GM19372 (cell line): ENCODE measurements around the gene SPTY2D1.
"Not testable (repeated sequence)": the region's sequence is repeated elsewhere in the genome, so short reads cannot be mapped to it uniquely, and the experiment has no call there.

Experiments used
- ATAC-seq: cut with Tn5 transposase; IDR thresholded peaks from one replicate; pipeline ENCODE4 v1.9.1; 2021; ENCODE audit warnings: mild to moderate bottlenecking, low read depth, moderate library complexity; ENCODE audit not compliant: unreplicated experiment

SPTY2D1 gene, protein sequence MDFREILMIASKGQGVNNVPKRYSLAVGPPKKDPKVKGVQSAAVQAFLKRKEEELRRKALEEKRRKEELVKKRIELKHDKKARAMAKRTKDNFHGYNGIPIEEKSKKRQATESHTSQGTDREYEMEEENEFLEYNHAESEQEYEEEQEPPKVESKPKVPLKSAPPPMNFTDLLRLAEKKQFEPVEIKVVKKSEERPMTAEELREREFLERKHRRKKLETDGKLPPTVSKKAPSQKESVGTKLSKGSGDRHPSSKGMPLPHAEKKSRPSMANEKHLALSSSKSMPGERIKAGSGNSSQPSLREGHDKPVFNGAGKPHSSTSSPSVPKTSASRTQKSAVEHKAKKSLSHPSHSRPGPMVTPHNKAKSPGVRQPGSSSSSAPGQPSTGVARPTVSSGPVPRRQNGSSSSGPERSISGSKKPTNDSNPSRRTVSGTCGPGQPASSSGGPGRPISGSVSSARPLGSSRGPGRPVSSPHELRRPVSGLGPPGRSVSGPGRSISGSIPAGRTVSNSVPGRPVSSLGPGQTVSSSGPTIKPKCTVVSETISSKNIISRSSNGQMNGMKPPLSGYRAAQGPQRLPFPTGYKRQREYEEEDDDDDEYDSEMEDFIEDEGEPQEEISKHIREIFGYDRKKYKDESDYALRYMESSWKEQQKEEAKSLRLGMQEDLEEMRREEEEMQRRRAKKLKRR

GRCh38 chr11:18634140-18635032 lies at the start of gene SPTY2D1:
TSS of gene SPTY2D1 (minus strand) at chr11:18634342. CDS start at chr11:18634257, 85 bp downstream.
- ATAC-seq: peak; percentile 94

DNA sequence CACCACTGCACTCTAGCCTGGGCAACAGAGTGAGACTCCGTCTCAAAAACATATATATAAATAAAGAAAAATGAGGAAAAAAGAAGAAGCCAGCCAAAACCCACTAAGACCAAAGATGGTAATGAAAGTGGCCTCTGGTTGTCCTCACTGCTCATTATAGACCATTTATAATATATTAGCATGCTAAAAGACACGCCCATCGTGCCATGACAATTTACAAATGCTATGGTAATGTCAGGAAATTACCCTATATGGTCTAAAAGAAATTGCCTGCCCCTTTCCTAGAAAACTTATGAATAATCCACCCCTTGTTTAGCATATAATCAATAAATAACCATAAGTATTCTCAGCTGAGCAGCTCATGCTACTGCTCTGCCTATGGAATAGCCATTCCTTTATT lies 48.3 kb upstream of the SPTY2D1 start:
- ATAC-seq: no peak

DNA sequence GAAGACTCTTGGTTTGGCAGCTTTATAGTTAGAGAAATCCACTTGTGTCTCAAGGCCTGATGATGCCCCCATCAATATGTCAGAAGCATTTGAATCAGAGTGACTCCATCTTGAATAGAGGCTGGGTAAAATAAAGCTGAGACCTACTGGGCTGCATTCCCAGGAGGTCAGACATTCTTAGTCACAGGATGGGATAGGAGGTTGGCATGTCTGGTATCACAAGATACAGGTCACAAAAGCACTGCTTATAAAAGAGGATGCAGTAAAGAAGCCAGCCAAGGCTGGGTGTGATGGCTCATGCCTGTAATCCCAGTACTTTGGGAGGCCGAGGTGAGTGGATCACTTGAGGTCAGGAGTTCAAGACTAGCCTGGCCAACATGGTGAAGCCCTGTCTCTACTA lies 47.8 kb upstream of the SPTY2D1 start:
- ATAC-seq: not testable (repeated sequence)

GRCh38 chr11:18677560-18677959 lies 43.4 kb upstream of the SPTY2D1 start:
- no peak for ATAC-seq

DNA sequence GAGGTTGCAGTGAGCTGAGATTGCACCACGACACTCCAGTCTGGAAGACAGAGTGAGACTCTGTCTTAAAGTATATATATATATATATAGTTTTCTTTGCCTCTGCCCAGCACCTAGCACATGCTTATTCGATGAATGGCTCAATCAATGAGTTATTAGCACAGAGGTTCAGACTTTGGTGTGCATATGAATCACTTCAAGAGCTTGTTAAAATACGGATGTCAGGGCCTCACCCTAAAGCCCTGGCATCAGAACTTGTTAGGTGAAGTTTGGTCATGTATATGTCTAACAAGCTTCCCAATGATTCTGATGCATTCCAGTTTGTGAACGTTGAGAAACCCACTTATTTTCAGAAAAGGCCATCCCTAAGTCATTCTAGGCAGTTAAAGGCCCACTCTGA lies 42.7 kb upstream of the SPTY2D1 start:
- ATAC-seq: no peak

DNA sequence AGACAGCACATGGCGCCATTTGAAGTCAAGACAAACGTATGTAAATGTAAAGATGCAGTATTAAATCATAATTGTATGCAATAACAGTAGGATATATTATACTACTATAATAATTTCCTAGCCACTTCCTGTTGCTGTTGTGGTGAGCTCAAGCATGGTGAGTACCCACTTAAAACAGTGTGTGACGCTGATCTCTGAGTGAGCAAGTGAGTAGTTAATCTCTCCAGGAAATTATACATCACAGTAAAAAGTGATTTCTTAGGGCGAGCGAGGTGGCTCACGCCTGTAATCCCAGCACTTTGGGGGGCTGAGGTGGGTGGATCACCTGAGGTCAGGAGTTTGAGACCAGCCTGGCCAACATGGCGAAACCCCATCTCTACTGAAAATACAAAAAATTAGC lies 38.1 kb upstream of the SPTY2D1 start:
- not testable (repeated sequence) for ATAC-seq

- ATAC-seq: no peak
Measured at GRCh38 chr11:18671246-18671645, 37.1 kb upstream of the SPTY2D1 start.

- no peak for ATAC-seq
Measured at GRCh38 chr11:18669711-18670110, 35.6 kb upstream of the SPTY2D1 start.

- no peak for ATAC-seq
Measured at GRCh38 chr11:18669219-18669596, 35.1 kb upstream of the SPTY2D1 start.

GRCh38 chr11:18668131-18668530 lies 34.0 kb upstream of the SPTY2D1 start:
- ATAC-seq: no peak

DNA sequence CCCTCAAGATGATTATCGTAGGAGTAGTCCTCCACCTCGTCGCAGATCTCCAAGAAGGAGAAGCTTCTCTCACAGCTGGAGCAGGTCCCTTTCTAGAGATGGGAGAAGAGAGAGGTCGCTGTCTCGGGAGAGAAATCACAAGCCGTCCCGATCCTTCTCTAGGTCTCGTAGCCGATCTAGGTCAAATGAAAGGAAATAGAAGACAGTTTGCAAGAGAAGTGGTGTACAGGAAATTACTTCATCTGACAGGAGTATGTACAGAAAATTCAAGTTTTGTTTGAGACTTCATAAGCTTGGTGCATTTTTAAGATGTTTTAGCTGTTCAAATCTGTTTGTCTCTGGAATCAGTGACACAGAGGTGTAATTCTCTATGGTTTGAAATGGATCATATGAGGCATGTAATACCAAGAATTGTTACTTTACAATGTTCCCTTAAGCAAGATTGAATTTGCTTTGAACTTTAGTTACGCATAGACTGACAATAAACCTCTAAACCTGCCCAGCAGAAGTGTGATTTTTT lies 31.3 kb upstream of the SPTY2D1 start:
- not testable (repeated sequence) for ATAC-seq

DNA sequence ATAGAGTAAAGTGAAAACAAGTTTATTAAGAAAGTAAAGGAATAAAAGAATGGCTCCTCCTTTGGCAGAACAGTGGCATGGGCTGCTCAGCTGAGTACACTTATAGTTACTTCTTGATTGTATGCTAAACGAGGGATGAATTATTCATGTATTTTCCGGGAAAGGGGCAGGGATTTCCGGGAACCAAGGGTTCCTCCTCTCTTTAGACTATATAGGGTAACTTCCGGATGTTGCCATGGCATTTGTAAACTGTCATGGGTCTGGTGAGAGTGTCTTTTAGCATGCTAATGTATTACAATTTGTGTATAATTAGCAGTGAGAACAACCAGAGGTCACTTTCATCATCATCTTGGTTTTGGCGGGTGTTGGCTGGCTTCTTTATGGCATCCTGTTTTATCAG lies 23.5 kb upstream of the SPTY2D1 start:
- no peak for ATAC-seq

- ATAC-seq: no peak
Measured at GRCh38 chr11:18650859-18651557, 16.9 kb upstream of the SPTY2D1 start.

DNA sequence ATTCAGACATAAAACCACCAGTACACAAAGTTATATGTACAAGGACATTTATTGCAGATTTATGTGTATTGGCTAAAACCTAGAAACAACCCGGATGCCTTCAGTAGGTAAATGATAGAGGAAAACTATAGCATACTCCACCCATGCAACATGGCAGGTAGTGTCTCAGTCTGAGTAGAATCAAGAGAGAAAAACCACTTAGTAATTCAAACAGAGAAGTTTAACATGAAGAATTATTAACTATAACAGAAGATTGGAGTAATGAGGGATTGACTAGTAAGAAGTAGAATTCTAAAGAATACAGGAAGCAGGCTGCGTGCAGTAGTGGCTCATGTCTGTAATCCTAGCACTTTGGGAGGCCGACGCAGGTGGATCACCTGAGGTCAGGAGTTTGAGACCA lies 16.2 kb upstream of the SPTY2D1 start:
- ATAC-seq: no peak

DNA sequence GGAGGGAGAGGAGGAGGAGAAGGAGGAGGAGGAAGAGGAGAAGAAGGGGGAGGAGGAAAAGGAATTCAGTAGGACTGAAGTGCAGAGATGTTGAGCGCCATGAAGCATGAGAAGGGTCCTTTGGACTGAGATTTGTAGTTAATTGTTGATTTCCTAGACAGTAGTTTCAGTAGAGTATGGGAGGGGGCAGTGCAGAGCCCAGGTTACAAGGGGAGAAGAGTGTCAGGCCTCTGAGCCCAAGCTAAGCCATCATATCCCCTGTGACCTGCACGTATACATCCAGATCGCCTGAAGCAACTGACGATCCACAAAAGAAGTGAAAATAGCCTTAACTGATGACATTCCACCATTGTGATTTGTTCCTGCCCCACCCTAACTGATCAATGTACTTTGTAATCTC lies 8.9 kb upstream of the SPTY2D1 start:
- ATAC-seq: not testable (repeated sequence)

- no peak for ATAC-seq
Measured at GRCh38 chr11:18641677-18642076, 7.5 kb upstream of the SPTY2D1 start.

DNA sequence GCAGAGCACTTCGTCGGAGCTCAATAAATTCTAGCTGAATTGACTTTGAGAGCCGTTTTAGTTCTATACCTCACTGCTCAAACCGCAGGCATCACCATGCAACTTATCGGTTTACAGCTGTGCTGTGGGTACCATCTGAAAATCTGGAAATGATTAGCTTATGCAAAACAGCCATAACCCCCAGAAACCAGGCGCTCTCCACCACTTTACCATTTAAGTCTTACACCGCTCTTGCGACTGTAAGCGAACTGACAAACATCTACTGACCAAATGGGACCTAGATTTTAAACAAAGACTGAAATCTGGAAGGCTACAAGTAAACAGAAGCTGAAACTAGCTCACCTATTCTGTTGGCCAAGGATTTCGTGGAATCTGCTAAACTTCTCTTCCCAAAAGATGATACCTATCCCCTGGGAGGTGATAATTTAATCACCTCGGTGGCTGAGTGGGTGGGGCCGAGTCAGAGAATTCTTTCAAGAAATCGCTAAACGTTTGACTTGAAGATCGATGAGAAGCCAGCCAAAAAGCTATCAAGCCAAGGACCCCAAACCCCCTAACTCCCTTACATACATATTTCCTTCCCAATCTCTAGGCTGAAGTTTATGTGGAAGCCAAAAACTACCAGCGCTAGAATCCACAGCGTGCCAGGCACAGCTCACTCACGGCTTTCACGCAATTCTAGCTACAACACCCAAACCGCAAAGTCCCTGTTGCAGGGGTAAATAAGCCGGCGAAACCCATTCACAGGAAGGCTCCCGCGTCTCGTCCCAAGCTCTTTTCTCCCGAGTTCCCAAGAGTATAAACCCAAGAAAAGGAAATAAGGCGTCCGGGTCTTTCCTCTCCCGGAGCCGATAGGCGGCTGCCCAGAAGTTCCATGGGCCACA lies 644 bp downstream of the SPTY2D1 start:
- ATAC-seq: peak; percentile 40

DNA sequence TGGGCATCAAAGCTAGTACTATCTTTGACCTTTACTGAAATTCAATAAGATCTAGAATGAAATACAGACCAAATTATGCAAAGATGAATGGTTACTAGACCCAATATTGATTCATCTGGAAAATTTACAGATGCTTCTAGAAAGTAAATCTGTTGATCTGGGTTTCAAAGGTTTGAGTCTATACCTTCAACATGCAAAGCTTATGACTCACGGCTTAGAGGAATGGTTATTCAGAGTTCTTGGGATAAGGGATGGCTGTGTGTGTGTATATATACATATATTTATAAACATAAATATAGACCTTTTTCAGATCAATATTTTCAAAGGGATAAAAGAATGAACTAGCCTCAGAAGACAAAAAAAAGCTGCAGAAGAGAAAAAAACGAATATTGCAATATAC lies 1.3 kb downstream of the SPTY2D1 start:
- no peak for ATAC-seq

DNA sequence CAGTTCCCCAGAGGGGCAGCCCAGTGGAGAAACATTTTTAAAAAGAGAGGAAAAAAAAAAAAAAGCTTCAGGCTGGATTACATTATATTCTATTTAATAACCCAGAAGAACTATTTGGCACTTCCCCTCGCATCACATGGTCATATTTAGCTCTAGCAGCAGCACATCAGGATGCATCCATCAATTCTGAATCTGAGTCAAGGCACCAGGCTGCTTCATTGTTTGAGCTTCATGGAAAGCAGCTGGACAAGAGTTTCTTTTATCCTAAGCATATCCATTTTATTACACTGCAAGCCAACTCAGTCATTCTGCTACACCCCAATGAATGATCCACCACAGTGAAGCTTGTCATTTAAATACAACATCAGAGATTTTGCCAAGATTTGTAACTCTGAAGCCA lies 10.0 kb downstream of the SPTY2D1 start:
- ATAC-seq: no peak
